Measurements from ENCODE around the gene CHAF1A.

- TF ChIP-seq CTCF (IDR thresholded peaks at IDR 0.05) (no peak), ZFX (IDR thresholded peaks at IDR 0.05; ENCODE audit: borderline replicate concordance) (no peak)
These were observed 45.2 kb upstream of the CHAF1A start for GRCh38 chr19:4357095-4357797.

All from 22Rv1 (cell line).